GM15510 (cell line): ENCODE measurements around the gene GRK3.

Experiments used
- POLR2A ChIP-seq: IDR thresholded peaks from 3 replicates; pipeline ENCODE4 v1.6.1; 2011; ENCODE audit warnings: borderline replicate concordance; ENCODE audit not compliant: insufficient read length; ENCODE audit errors: extremely low read depth

Gene GRK3

DNA sequence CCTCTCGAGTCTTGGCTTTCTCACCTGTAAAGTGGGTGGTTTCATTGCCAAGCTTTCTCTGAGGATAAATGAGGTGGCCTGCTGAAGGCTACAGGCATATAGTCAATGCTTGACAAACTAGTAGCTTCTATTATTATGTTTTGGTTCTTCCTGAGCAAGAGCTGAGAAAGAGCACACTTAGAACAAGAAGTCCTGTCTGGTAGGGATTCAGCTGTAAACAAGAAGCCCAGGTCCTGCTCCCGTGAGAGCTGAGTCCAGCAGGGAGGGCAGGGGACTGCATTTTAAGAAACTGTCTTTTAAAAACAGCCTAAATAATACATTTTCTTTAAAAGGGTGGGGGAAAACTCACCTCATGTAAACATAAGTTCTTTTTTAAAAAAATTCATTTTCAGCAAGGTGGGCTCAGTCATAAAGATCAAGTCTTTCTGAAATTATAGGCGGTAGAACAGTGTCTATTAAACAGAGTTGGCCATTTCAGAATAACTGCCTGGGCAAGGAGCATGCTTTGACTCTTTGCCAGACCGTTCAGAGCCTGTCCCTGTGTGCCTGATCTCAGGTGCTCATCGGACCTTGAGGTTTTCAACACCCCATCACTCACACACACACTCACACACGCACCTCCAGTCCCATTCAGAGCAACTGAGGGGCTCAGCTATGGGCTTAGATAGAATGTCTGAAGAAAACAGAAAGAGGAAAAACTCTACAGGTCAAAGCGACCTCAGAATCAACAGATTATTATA is 148.4 kb downstream of the GRK3 start:
- TF ChIP-seq POLR2A = no peak

DNA sequence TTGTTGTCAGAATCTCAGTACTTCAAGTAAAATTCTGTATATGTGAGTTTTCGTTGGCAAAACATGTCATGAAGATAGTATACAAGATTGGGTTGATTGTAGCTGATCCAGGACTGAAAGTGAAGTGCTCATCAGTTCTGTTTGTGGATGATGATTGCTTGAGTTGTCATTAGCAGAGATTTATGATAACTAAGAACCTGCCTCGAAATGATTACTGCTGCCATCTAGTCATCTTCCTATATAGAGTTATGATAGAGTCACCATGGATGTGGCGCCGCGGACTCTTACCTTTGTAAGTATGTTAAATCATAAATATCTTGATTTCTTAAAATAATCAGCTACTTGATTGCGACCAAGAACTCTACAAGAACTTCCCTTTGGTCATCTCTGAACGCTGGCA is 149.6 kb downstream of the GRK3 start:
- no peak for TF ChIP-seq POLR2A

DNA sequence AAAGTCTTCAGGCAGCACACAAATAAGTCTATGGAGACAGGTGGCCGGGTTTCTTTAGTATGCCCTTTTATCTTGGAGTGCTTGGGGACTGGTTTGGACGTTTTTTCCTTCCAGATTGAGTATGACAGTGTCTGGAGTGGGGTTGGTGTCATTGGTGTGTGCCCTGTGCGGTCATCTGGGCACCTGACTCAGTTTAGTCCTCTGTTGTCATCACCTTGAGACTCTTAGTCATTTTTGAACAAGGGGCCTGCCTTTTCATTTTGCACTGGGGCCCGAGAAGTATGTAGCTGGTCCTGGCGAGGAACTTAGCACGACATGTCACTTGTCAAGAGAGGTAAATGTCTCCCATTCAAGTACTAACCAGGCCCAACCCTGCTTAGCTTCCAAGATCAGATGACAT is 150.3 kb downstream of the GRK3 start:
- TF ChIP-seq POLR2A = no peak

DNA sequence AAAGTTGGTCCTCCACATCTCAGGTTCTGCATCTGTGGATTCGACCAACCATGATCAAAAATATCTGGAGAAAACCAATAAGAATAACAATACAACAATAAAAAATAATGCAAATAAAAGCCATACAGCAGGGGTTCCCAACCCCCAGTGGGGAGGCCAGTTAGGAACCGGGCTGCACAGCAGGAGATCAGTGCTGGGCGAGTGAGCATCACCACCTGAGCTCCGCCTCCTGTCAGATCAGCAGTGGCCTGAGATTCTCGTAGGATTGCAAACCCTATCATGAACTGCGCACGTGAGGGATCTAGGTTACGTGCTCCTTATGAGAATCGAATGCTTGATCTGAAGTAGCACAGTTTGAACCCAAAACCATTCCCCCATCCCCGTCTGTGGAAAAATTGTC is 152.2 kb downstream of the GRK3 start:
- no peak for TF ChIP-seq POLR2A

DNA sequence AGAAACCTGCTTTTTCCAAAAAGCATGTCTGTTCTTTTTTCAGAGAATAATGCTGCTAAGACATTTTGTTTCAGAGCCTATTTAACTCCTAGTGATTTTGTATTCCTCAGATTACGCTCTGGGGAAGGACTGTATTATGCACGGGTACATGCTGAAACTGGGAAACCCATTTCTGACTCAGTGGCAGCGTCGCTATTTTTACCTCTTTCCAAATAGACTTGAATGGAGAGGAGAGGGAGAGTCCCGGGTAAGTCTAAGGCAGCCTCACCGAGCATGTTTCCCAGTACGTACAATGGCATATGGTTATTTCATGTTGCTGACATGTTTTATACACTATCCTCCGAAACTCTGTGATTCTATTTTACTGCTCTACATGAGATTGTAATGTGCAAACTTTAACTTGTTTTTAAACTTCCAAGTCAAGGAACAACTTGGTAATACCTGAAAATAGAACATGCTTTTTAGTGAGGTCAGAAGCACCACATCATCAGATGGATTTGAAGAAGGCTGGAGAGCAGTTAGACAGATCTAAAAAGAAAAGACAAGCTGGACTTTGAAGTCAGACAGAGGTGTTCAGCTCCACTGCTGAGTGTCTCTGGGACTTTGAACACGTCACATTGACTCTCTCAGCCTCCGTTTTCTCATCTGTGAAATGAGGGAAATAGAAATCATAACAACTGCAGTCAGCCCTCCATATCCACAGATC is 153.8 kb downstream of the GRK3 start:
- no peak for TF ChIP-seq POLR2A

DNA sequence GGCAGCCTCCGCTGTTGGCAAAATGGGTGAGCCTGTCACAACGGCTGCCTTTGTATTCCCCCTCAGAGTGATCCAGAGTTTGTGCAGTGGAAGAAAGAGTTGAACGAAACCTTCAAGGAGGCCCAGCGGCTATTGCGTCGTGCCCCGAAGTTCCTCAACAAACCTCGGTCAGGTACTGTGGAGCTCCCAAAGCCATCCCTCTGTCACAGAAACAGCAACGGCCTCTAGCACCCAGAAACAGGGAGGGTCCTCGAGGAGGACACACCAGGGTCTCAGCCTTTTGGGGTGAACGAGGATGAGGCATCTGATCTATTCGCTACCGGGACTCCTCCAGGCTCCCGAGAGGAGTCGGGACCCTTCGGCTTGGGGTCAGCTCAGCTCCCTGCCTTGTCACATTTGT is 157.7 kb downstream of the GRK3 start:
- no peak for TF ChIP-seq POLR2A

DNA sequence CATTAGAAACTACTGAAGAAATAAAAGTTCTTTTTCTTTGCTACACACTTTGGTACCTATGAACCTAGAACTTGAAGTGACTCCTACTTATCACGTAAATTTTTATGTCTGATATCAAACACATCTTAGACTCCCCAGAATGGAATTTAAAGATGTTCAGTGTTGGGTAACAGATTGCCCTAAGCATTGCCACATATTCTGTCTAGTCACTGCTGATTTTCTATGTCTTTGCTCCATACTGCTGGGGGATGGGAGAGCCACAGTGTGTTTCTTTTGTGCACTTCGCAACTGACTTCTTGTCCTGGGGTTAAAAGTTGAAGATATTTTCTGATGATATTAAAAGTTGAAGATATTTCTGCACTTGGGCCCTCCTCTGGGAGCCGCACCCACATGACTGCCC is 158.2 kb downstream of the GRK3 start:
- TF ChIP-seq POLR2A = no peak

DNA sequence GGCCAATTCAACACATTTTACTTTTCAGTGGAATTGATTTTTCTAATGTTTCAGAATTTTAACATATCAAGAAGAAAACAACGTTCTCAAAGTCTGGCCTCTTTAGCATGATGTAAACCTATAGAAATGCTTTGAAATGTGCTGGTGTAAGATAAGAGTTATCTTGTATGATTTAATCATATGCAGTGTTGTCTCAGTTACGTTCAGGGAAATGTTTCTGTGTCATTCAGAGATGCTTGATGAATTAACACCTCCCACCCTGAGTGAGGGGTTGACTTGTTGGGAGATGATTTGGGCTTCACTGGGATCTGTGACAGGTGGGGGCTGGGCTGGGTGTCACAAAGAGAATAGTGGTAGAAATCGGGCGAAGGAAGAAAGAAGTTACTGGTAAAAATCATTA is 161.8 kb downstream of the GRK3 start:
- TF ChIP-seq POLR2A = no peak

DNA sequence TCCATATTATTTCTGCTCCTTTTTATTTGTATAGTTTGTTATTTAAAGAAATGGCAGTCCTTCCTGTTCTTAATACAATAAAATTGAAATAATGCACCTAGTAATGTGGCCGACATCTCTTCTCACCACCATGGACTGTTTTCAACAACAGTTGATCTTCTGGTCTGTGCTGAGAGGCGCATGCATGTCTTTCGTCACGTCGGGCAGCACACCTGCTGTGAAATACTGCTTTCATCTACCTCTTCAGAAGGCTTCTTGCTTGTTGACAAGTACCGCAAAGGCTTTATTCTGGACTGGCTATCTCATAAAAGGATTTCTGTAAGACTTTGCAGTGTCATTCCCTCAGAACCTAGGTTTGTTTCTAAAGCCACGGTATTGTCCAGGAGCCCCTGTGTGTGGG is 163.6 kb downstream of the GRK3 start:
- TF ChIP-seq POLR2A = no peak

DNA sequence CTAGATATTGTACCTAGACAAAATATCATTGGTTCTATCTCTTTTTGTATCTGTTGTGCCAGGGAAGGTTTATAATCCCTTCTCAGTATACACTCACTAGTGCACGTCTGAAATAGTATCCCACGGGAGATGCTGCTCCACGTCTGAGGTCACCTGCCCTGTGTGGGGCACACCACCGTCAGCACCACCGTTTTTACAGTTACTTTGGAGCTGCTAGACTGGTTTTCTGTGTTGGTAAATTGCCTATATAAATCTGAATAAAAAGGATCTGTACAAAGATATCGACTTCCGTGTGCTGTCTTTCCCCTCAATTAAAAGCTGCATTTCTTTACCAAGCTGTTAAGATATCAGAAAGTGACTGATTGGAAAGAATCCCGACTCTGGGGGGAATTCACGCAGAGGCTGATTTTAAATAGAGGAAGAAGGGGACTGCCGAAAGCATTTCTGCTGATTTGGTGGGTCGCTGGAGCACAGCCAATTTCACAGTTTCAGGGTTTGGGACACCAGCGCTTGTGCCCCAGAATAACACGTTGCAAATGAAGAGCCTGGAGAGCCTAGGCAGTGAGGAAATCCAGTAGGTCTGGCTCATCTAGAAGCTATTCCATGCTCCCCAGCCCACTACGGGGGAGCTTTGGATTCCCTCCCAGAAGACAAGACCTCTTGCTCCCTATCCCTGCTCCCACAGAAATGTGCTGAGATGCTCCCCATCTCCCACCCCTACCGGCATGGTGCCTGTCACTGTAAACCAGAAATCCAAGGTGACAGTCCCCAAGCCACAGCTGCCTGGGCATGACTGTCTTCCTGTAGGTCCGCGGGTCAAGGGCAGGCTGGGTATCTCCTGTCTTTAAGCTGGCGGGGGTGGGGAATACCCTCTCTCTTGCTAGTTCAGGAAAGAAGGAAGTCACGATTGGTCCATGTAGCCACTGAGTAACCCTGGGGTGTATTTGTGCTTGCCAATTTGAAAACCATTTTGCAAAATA is 164.8 kb downstream of the GRK3 start:
- no peak for TF ChIP-seq POLR2A

DNA sequence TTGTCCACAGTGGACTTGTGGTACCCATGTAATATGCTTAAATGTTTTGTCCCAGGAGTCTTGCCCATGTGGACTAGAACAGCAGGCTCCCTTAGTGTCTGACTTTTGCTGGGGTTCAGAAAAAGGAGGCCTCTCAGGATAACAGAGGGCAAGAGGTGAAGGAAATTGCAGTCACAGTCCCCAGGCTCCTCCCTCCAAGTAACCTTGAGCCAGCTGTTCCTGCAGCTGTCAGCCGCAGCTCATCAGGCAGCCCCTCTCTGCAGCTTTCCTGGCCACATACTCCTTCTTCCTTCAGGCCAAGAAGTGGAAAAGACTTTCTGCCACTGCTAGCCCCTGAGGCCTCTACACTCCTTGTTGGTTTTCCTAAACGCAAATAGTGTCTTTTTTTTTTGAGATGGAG is 171.2 kb downstream of the GRK3 start:
- no peak for TF ChIP-seq POLR2A

DNA sequence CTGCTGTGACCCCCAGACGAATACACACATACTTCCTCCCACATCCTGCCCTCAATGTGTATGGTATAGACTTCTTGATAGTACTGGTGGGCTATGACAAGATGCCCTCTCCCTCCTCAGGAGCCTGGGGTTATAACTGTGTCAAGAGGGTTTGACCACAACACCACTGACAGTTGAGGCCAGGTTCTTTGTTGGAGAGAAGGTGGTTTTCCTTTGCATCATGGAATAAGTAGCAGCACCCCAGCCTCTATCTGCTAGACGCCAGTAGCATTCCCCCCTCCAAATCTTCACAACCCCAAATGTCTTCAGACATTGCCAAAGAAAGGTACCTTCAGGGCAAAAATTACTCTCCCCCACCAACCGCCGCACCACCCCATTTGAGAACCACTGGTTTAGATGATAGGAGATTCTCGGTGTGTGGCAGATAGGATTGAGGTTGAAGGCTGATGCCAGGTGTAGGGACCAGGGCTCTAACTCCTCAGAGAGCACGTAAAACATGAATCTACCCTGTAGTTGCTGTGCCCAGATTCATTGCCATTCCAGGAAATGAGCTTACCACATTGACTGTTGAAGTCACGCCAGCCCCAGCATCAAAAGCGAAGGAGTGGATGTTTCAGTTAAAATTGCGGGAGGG is 172.0 kb downstream of the GRK3 start:
- TF ChIP-seq POLR2A = no peak

DNA sequence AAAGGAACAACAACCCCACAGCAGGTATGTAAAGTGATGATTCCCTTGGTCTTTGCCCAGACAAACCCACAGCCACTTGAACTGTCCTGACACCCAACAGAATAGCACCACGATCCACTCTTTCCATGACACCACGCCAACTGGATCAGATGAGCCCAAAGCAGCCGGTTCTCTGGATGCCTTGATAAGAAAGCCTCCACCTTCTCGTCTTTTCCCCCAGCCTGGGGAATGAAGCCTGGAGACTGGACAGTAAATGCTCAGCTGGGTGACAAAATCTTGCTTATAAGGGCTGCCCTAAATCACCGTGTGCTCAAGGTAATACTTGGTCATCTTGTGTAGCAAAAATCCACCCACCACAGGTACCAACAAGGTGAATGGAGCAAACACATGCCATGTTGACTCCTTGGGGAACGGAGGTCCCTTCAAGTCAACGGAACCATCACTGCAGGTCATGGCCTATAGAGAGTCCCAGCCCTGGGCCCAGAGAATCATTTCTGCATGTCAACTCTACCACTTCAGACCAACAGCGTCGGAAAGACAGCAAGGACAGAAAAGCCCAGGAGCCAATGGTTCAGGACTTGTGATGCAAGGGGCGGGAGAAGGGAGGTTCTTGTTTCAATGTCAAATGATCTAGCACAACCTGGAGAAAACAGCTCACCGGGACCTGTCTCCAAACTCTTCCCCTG is 175.3 kb downstream of the GRK3 start:
- TF ChIP-seq POLR2A = no peak
